Liver (tissue), 9 donors: ENCODE results near the gene ZC3H8. TPM values are rescaled to one million over a fixed set of nuclear protein-coding genes. Genes with fewer than 3 reads are reported as not detected.

Experiments
- DNase-seq: peaks from one replicate; pipeline ENCODE4 v3.0.0-alpha.2; 2017; ENCODE audit warnings: low spot score
- H3K27ac ChIP-seq, 2 donors: one replicate each; pipeline ENCODE4 v1.7.0; 2013; ENCODE audit warnings: inconsistent platforms in 2 of 2, low read length in 2 of 2, control low read depth in 1 of 2, low read depth in 1 of 2, mild to moderate bottlenecking in 1 of 2
- H3K27me3 ChIP-seq, 4 donors: one replicate each; pipeline versions ENCODE4 v1.6.1 to v1.7.0; 2013; ENCODE audit warnings: low read length in 3 of 4, inconsistent platforms in 1 of 4, mild to moderate bottlenecking in 1 of 4, moderate library complexity in 1 of 4; ENCODE audit not compliant: control insufficient read depth in 4 of 4, insufficient read depth in 4 of 4
- H3K36me3 ChIP-seq, 4 donors: one replicate each; pipeline versions ENCODE4 v1.6.1 to v1.7.0; 2013; ENCODE audit warnings: low read length in 3 of 4, mild to moderate bottlenecking in 3 of 4, low read depth in 1 of 4, moderate library complexity in 1 of 4; ENCODE audit not compliant: control insufficient read depth in 4 of 4, insufficient read depth in 3 of 4
- H3K4me1 ChIP-seq, 4 donors: one replicate each; pipeline versions ENCODE4 v1.6.1 to v1.7.0; 2013; ENCODE audit warnings: low read length in 3 of 4, mild to moderate bottlenecking in 3 of 4, moderate library complexity in 1 of 4; ENCODE audit not compliant: control insufficient read depth in 4 of 4, insufficient read depth in 4 of 4
- H3K4me3 ChIP-seq, 3 donors: one replicate each; pipeline versions ENCODE4 v1.6.1 to v1.7.0; 2013; ENCODE audit warnings: low read length in 3 of 3, control low read depth in 1 of 3, low read depth in 1 of 3, mild to moderate bottlenecking in 1 of 3
- H3K9ac ChIP-seq, 2 donors: one replicate each; pipeline ENCODE4 v1.7.0; 2013; ENCODE audit warnings: low read length in 2 of 2, mild to moderate bottlenecking in 2 of 2, moderate library complexity in 2 of 2, control low read depth in 1 of 2, low read depth in 1 of 2
- H3K9me3 ChIP-seq, 4 donors: one replicate each; pipeline versions ENCODE4 v1.6.1 to v1.7.0; 2013; ENCODE audit warnings: low read length in 3 of 4; ENCODE audit not compliant: control insufficient read depth in 4 of 4
- ATF3 ChIP-seq: IDR thresholded peaks from 2 replicates; pipeline ENCODE4 v1.6.1; 2016; ENCODE audit warnings: antibody characterized with exemption
- FOXA1 ChIP-seq: IDR thresholded peaks from 2 replicates; pipeline ENCODE4 v1.6.1; 2016; ENCODE audit warnings: antibody characterized with exemption
- GABPA ChIP-seq, 2 donors: IDR thresholded peaks in 1 of 2; conservative IDR thresholded peaks in 1 of 2; 2 replicates each; pipeline ENCODE4 v1.6.1; 2016; ENCODE audit warnings: antibody characterized with exemption in 2 of 2, mild to moderate bottlenecking in 1 of 2, moderate library complexity in 1 of 2
- HNF4G ChIP-seq: IDR thresholded peaks from 2 replicates; pipeline ENCODE4 v1.6.1; 2016; ENCODE audit warnings: antibody characterized with exemption
- JUND ChIP-seq, 2 donors: IDR thresholded peaks; 2 replicates each; pipeline ENCODE4 v1.6.1; 2016; ENCODE audit warnings: antibody characterized with exemption in 2 of 2
- MAX ChIP-seq: IDR thresholded peaks from 2 replicates; pipeline ENCODE4 v1.6.1; 2016; ENCODE audit warnings: antibody characterized with exemption
- NR2F2 ChIP-seq: IDR thresholded peaks from 2 replicates; pipeline ENCODE4 v1.6.1; 2016; ENCODE audit warnings: antibody characterized with exemption
- RAD21 ChIP-seq, 2 donors: IDR thresholded peaks; 2 replicates each; pipeline ENCODE4 v1.6.1; 2016; ENCODE audit warnings: antibody characterized with exemption in 2 of 2, mild to moderate bottlenecking in 2 of 2
- REST ChIP-seq: IDR thresholded peaks from 2 replicates; pipeline ENCODE4 v1.6.1; 2016; ENCODE audit warnings: antibody characterized with exemption, mild to moderate bottlenecking
- RXRA ChIP-seq, 2 donors: IDR thresholded peaks; 2 replicates each; pipeline ENCODE4 v1.6.1; 2017 to 2018; ENCODE audit warnings: antibody characterized with exemption in 2 of 2, mild to moderate bottlenecking in 1 of 2
- SP1 ChIP-seq: IDR thresholded peaks from 2 replicates; pipeline ENCODE4 v1.6.1; 2018; ENCODE audit warnings: antibody characterized with exemption, mild to moderate bottlenecking
- TAF1 ChIP-seq: conservative IDR thresholded peaks from 2 replicates; pipeline ENCODE4 v1.6.1; 2016; ENCODE audit warnings: antibody characterized with exemption, mild to moderate bottlenecking
- YY1 ChIP-seq: IDR thresholded peaks from 2 replicates; pipeline ENCODE4 v1.6.1; 2016; ENCODE audit warnings: antibody characterized with exemption, mild to moderate bottlenecking
- ZBTB33 ChIP-seq: IDR thresholded peaks from 2 replicates; pipeline ENCODE4 v1.6.1; 2016; ENCODE audit warnings: antibody characterized with exemption
- WGBS: extraction: QIAGEN DNeasy Blood & Tissue Kit; methylation state at CpG from one replicate; pipeline ENCODE4 v1.1.7; 2013; 5-methylcytosine and 5-hydroxymethylcytosine counted together
- polyA plus RNA-seq, 2 donors: library from polyadenylated mRNA; stranded (reverse) in 1 of 2; unstranded in 1 of 2; fragments of 200-250 nt in 1 of 2; fragments of >200 nt in 1 of 2; fragmentation: Nextera tagmentation in 1 of 2; extraction: Ambion mirVana in 1 of 2; gene quantifications; one replicate each; pipeline versions ENCODE4 v1.2.1 to v1.2.3, GENCODE V29; 2013 to 2015
- total RNA-seq, 2 donors: library from RNA; depleted of rRNA; stranded (reverse); fragments of >200 nt; gene quantifications; one replicate each; pipeline ENCODE4 v1.2.3, GENCODE V29; 2014
- donor health status: healthy.
- donor health status: healthy.
- donor health status: healthy.
- donor health status: healthy.
- donor health status: healthy.

The ZC3H8 gene
- total and polyA plus RNA-seq, 4 donors: 2.4 to 8.9 (median 6.5) TPM

- TF ChIP-seq HNF4G (no peak), SP1 (no peak), GABPA (IDR thresholded peaks at IDR 0.05 in 1 of 2, conservative IDR thresholded peaks at IDR 0.05 in 1 of 2) (no peak), YY1 (no peak), TAF1 (no peak)
- Histone ChIP-seq H3K4me1 (no peaks in the 10 kb centered on the region), H3K36me3 (peaks cover 0 to 8% (median 4%) of the 10 kb centered on the region in 4 donors), H3K4me3 (no peak overlapping the region), H3K27ac (no peak overlapping the region), H3K27me3 (no peaks in the 10 kb centered on the region), H3K9ac (no peak overlapping the region), H3K9me3 (peaks cover 0 to 3% (median 0%) of the 10 kb centered on the region in 4 donors)
- 98% methylated on average over 3 of the region's 3 CpGs for WGBS
- DNase-seq: no peak
These were observed 34.0 kb downstream of the ZC3H8 start for GRCh38 chr2:112220831-112221230.

- peaks cover 0 to 3% (median 0%) of the 10 kb centered on the region in 4 donors for H3K9me3 ChIP-seq
- H3K27ac ChIP-seq: no peak overlapping the region
- H3K36me3 ChIP-seq: peaks cover 2 to 8% (median 5%) of the 10 kb centered on the region in 4 donors
- no peaks in the 10 kb centered on the region for H3K27me3 ChIP-seq
- H3K9ac ChIP-seq: no peak overlapping the region
- no peak overlapping the region for H3K4me3 ChIP-seq
- 97% methylated on average over 3 of the region's 3 CpGs for WGBS
- TF ChIP-seq MAX (no peak), RAD21 (IDR thresholded peaks at IDR 0.05) (no peak), ATF3 (no peak), HNF4G (no peak), JUND (IDR thresholded peaks at IDR 0.05) (no peak), REST (no peak), TAF1 (no peak), ZBTB33 (no peak), NR2F2 (no peak), FOXA1 (no peak), RXRA (IDR thresholded peaks at IDR 0.05) (no peak), SP1 (no peak), YY1 (no peak)
- no peak for DNase-seq
- no peaks in the 10 kb centered on the region for H3K4me1 ChIP-seq
These were observed 34.7 kb downstream of the ZC3H8 start for GRCh38 chr2:112220186-112220585.
